Activated T-cell treated with anti-CD3 and anti-CD28 coated beads for 4 hours (primary cell): Measurements from ENCODE around the gene DUSP28.
"Not testable (repeated sequence)": the region's sequence is repeated elsewhere in the genome, so short reads cannot be mapped to it uniquely, and the experiment has no call there.

Experiments
- DNase-seq: peaks from one replicate; pipeline ENCODE4 v3.0.0-alpha.2; 2020

DUSP28 gene

GRCh38 chr2:240560084-240560479, at the start of gene DUSP28:
DUSP28 (plus strand) TSS chr2:240560357; CDS start chr2:240560685, 328 bp downstream.
- peak; percentile 80 for DNase-seq

- DNase-seq: no peak
Measured at GRCh38 chr2:240510513-240511210, 49.5 kb upstream of the DUSP28 start.

GRCh38 chr2:240511351-240512108, 48.6 kb upstream of the DUSP28 start:
- DNase-seq: no peak

GRCh38 chr2:240512109-240512485, 48.1 kb upstream of the DUSP28 start:
- no peak for DNase-seq

- DNase-seq: no peak
Measured at GRCh38 chr2:240512666-240513535, 47.3 kb upstream of the DUSP28 start.

GRCh38 chr2:240513549-240514287, 46.4 kb upstream of the DUSP28 start:
- DNase-seq: peak; percentile 77

- DNase-seq: no peak
Measured at GRCh38 chr2:240514631-240515030, 45.5 kb upstream of the DUSP28 start.

- no peak for DNase-seq
Measured at GRCh38 chr2:240517342-240517741, 42.8 kb upstream of the DUSP28 start.

- no peak for DNase-seq
Measured at GRCh38 chr2:240518981-240519380, 41.2 kb upstream of the DUSP28 start.

- DNase-seq: no peak
Measured at GRCh38 chr2:240519396-240520129, 40.6 kb upstream of the DUSP28 start.

- no peak for DNase-seq
Measured at GRCh38 chr2:240520130-240520973, 39.8 kb upstream of the DUSP28 start.

- DNase-seq: no peak
Measured at GRCh38 chr2:240520974-240521350, 39.2 kb upstream of the DUSP28 start.

GRCh38 chr2:240521885-240522284, 38.3 kb upstream of the DUSP28 start:
- not testable (repeated sequence) for DNase-seq

- no peak for DNase-seq
Measured at GRCh38 chr2:240522406-240522805, 37.8 kb upstream of the DUSP28 start.

- DNase-seq: no peak
Measured at GRCh38 chr2:240523451-240524281, 36.5 kb upstream of the DUSP28 start.

GRCh38 chr2:240524963-240525718, 35.0 kb upstream of the DUSP28 start:
- no peak for DNase-seq

GRCh38 chr2:240525802-240526201, 34.4 kb upstream of the DUSP28 start:
- DNase-seq: no peak

- no peak for DNase-seq
Measured at GRCh38 chr2:240526521-240526920, 33.6 kb upstream of the DUSP28 start.

- no peak for DNase-seq
Measured at GRCh38 chr2:240527153-240527750, 32.9 kb upstream of the DUSP28 start.
